HPDE6-E6E7 (cell line): ENCODE measurements around the gene SASH3.
A peak's percentile ranks its signal among the peaks of the same experiment; 100 is the strongest.
"Not testable (repeated sequence)": the region's sequence is repeated elsewhere in the genome, so short reads cannot be mapped to it uniquely, and the experiment has no call there.

Experiments
- DNase-seq: peaks from one replicate; pipeline ENCODE4 v3.0.0; 2011; ENCODE audit warnings: missing footprints; ENCODE audit errors: extremely low spot score

The SASH3 gene

DNA sequence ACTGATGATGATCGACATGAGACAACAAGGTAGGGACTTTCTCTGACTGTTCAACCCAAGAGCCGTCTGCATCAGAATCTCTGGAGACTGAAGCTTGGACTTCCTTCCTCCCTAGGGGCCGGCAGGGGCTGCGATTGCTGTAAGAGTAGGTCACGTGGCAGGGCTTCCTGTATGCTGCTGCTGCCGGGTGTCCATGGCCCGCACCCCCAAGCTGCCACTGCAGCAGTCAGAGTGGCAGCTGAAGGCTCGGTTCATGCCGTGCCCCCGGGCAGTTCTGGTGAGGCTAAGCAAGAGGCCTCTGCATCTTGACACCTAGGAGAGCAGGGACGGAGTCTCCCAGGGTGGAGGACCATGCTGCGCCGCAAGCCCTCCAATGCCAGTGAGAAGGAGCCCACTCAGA lies at the start of gene SASH3:
Gene SASH3 (plus strand): TSS at position 203 of the 400 bp plus-strand sequence. CDS start 149 bp downstream, at position 352.
- no peak for DNase-seq

DNA sequence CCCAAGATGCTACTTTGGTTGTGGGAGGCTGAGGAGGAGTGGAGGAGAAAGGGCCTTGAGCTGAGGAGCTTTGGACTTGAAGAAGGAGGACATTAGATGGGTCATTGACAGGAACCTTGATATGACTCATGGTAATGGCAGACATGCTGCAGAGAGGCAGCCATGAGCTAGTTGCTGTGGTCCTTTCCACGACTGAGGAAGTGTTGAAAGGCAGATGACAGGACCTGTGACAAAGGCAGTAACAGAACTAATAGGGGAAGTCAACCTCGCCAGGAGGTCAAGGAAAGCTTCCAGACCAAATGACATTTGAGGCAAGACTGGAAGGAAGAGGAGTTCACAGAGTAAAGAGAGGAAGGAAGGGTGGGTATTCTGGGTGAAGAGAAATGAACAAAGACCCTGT lies 48.5 kb upstream of the SASH3 start:
- DNase-seq: no peak

DNA sequence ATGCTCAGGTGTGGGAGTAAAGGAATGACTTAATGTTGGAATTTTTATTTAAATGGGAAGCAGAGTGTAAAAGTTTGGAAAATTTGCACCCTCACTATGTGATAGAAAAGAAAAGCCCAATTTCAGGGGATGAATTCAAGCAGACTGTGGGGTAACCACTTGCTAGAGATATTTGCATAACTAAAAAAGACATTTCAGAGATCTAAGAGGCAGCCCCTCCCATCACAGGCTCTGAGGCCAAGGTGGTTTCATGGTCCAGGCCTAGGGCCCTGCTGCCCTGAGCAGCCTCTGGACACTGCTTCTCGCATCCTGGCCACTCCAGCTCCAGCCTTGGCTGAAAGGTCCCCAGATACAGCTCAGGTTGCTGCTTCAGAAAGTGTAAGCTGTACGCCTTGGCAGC lies 46.9 kb upstream of the SASH3 start:
- DNase-seq: no peak

DNA sequence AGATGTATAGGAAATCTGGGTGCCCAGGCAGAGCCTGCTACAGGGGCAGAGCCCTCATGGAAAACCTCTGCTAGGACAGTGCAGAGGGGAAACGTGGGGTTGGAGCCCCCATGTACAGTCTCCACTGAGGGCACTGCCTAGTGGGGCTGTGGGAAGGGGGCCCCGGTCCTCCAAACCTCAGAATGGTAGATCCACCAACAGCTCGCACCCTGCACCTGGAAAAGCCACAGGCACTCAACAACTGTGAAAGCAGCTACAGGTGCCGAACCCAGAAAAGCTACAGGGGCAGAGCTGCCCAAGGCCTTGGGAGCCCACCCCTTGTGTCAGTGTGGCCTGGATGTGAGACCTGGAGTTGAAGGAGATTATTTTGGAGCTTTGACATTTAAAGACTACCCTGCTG lies 46.4 kb upstream of the SASH3 start:
- DNase-seq: no peak

DNA sequence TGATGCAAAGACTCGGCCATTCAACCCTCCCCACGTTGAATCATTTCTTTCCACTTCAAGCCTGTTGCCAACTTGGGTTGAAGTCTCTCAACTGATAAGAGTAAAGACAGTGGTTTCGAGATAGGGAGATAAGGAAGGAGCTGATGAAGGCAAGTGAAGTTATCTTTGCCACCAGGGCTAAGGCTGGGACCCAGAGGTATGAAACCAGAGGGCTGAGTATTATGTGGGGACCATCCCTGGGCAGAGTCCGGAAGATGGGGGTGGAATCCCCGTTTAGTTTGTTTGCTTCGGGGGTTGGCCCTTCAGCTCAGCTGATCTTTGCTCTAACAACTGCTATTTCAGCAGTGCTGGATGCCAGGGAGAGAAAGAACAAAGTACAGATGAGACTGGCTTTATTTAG lies 43.3 kb upstream of the SASH3 start:
- DNase-seq: no peak

DNA sequence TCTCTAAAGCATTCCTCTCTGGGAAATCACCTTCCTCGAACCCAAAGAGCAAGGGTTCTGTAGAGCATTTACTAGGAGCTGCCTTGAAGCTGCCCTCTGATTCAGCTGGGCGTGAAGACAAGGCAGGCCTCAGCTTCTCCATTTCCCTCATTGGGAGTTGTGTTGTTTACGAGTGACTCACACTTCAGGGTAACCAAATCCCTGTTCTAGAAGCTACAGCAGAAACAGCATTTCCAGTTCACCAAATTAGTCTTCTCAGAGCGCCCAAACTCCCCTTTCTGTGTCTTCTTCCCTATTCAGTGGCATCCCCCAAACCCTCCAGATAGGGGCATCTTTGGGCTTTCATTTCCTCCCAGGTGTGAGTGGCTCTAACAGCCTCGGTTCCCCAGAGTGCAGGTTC lies 41.8 kb upstream of the SASH3 start:
- DNase-seq: peak; percentile 62

DNA sequence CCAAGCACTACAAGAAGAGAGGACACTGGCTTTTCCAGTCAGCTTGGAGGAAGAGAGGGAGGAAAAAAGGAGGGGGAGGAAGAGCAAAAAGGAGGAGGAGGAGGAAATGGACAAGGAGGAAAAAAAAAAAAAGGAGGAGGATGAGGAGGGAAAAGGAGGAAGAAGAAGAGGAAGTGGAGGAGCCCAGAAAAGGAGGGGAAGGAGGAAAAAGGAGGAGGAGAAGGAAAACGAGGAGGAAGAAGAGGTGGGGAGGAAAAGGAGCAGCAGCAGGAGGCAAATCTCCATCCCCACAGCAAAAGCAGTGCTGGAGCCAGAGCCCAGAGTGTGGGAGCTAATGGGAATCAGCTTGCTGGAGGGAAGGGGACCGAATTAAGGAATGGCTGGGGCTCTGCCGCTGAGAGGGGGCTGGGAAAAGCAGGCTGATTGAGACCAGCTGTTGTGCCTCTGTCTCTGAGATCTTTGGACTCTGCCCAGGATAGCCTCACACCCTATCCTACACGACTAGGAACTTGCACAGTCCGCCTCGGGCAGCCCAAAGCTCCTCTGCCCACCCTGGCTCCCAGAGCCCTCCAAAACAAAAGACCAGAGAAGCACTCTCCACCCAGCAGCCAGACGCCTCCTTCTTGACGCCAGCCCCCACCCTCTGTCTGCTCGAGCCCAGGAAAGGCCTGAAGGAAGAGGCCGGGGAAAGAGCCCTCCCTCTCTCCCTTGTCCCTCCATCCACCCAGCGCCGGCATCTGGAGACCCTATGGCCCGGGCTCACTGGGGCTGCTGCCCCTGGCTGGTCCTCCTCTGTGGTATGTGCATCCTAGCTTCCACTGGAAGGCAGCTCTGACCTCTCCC lies 41.1 kb upstream of the SASH3 start, which contains the start of gene XPNPEP2:
Gene XPNPEP2 (plus strand): TSS at position 514 of the 843 bp plus-strand sequence. CDS start 235 bp downstream, at position 749.
- DNase-seq: no peak

DNA sequence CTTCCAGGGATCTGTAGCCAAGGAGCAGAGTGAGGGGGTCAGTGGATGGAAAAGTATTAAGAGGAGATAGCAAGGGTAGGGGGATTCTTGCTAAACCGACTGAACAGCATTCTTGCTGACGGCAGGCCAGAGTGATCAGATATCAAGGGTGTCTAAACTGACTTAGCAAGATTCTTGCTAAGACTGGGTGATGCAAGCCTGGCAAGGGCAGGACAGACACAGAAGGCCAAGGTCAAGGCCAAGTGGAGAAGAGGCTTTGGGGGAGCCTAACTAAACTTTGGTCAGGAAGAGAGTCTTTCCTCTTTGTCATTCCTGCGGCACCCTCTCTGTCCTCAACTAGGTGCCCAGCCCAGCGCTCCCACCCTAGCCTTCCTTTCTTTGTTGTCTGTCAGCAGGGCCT lies 40.2 kb upstream of the SASH3 start:
- DNase-seq: no peak

DNA sequence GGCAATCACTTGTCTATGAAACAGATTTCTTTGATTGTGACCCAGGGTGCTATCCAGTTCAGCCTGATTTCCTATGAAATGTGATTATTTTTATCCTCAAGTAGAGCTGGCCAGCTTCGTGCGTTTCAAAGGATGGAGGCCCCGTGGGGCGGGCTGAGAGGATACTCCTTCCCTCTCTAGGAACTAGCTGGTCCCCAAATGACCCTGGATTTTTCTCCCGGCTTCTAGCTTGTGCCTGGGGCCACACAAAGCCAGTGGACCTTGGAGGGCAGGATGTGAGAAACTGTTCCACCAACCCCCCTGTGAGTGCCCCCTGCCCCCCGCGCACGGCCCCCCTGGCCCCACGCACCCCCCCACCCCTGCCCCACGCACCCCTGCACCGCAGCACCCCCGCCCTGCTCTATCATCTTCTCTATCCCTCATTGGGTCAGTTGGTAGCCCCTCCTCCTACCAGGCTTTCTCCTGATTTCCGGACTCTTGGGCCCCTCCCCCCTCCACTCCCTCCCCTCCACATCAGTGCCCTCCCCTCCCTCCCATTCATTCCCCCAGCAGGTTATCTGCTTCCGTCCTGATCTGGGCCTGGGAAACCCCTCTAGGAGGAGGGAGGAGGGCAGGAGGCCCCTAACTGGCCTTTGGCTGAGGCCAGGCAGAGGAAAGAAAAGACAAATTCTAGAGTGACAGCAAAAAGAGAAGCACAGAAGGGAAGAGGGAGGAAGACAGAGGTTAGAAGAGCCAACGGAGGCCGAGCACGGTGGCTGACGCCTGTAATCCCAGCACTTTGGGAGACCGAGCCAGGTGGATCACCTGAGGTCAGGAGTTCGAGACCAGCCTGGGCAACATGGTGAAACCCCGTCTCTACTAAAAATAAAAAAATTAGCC lies 37.6 kb upstream of the SASH3 start:
- no peak for DNase-seq

DNA sequence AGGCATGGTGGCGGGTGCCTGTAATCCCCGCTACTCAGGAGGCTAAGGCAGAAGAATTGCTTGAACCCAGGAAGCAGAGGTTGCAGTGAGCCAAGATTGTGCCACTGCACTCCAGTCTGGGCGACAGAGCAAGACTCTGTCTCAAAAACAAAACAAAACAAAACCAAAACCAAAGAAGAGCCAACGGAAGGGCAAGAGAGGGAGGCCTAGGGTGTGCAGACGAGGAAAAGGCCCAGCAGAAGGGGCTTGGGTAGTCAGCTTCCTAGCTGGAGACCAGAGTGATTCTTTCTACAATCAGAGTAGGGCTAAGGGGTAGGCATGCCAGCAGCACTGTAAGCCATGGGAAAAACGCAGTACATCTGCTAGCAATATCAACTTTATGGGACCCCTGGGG lies 37.0 kb upstream of the SASH3 start:
- not testable (repeated sequence) for DNase-seq

DNA sequence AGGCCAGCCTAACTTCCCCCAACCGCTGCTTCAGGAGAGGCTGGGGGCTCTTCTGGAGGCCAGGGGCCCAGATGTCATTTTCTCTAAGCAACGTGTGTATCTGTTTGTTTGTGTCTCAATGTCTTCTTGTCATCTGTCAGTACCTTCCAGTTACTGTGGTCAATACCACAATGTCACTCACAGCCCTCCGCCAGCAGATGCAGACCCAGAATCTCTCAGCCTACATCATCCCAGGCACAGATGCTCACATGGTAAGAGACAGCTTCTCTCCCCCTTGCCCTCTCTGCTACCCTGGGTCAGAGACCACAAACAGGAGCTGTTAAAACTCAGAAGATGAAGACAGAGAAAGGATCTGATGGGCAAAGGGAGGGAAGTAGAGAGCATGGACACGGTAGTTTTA lies 35.9 kb upstream of the SASH3 start:
- DNase-seq: no peak

DNA sequence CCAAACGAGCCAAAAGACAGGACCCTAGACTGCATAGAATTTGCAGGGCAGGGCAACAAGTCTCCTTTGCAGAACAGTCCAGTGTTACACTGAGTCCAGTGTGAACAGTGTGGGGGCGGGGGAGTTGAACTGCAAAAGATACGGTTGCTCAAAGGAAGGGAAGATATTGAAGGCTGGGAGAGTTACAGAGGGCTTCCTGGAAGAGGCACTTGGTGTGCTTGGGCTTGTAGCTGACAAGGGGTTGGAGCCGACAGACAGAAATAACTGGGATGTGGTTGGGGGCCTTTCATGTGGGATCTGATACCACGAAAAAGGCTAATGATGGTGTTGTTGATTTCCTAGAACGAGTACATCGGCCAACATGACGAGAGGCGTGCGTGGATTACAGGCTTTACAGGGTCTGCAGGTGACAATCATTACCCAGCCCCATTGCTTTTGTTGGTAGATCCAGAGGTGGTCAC lies 34.9 kb upstream of the SASH3 start:
- DNase-seq: no peak

DNA sequence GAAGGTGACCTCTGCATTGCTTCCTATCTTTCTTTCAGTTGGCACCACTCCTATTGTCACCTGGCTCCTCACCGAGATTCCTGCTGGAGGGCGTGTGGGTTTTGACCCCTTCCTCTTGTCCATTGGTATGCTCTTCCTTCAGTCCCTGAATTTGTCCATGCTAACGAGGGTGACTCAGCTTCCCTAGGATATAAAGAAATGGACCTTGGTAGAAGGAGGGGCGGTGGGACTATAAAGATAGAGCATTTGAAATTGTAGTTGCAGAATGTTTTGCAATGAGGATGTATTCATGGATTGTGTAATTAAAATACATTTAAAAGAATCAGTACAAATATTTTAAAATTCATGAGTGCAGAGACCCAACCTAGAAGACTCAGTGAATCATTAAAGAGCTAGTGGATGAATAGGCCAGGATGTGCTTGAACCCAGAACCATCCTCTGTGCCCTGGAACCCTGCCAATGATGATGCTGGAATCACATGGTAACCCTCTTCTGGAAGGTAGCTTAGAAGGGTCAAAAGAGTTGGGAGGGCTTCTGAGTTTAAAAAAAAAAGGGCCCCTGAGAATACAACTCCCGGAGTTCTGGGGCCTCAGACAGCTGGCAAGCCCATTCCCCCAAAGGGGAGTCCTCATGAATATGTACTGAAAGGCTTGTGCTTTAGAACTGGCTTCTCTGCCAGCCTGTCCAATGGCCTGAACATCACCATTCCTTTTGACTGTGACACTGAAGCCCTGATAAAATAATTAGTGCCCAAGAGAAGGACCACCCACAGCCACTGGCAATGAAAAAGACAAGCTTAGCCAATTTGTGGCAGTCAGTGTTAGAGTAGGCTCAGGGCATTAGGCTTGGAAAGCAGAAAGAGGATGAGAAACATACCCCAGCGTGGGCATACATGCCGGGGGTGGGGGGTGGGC lies 32.9 kb upstream of the SASH3 start:
- DNase-seq: no peak

DNA sequence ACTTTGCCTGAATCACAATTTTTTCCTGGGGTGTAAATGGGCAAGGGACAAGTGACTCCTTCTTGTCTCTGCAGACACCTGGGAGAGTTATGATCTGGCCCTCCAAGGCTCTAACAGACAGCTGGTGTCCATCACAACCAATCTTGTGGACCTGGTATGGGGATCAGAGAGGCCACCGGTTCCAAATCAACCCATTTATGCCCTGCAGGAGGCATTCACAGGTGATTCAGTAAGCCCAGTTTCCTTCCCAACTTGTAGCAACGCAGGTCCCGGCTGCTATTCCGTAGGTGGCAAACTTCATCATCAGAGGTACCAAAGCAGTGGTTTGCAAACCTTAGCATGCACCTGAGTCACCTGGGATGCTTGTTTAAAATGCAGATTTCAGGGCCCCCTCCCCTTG lies 32.2 kb upstream of the SASH3 start:
- DNase-seq: no peak

DNA sequence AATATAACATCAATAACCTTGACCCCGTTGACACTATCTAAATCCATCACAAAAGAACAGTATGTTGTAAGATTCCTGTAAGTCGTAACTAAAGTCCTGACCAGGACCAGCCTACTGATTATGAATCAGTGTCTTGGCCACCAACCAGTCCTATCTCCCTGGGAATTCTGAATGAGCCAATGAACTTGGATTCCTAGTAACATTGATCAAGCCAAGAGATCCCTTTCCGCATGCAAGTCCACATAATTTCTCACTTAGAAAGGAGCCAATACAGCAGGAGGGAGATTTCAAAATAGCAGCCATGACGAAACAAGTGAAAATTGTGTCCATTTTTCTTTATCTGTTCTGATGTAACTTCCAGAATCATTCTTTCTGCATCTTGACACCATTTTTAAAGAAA lies 31.4 kb upstream of the SASH3 start:
- DNase-seq: no peak

DNA sequence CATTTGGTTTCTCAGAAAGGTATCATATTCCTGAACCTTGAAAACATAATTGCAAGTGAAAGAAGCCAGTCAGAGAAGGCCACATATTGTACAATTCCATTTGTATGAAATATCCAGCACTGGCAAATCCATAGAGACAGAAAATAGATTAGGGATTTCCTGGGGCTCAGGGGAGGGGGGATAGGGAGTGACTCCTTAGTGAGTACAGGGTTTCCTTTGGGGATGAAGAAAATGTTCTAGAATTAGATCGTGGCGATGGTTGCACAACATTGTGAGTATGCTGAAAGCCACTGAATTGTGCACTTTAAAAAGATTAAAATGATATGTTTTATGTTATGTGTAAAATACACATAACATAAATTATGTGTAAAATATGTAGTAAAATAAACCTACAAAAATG lies 30.7 kb upstream of the SASH3 start:
- DNase-seq: no peak

DNA sequence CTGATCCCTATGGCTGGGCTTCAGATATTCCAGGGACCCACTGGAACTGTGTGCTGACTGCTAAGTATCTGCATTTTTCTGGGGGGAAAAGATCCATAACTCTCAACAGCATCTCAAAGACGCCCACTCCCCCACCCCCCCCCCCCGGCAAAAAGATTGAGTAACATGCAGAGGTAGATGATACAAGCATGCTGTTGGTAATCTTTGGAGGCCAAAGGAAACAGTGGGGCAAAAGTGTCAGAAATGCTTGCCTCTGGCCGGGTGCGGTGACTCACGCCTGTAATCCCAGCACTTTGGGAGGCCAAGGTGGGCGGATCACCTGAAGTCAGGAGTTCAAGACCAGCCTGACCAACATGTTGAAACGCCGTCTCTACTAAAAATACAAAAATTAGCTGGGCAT lies 28.8 kb upstream of the SASH3 start:
- DNase-seq: no peak

DNA sequence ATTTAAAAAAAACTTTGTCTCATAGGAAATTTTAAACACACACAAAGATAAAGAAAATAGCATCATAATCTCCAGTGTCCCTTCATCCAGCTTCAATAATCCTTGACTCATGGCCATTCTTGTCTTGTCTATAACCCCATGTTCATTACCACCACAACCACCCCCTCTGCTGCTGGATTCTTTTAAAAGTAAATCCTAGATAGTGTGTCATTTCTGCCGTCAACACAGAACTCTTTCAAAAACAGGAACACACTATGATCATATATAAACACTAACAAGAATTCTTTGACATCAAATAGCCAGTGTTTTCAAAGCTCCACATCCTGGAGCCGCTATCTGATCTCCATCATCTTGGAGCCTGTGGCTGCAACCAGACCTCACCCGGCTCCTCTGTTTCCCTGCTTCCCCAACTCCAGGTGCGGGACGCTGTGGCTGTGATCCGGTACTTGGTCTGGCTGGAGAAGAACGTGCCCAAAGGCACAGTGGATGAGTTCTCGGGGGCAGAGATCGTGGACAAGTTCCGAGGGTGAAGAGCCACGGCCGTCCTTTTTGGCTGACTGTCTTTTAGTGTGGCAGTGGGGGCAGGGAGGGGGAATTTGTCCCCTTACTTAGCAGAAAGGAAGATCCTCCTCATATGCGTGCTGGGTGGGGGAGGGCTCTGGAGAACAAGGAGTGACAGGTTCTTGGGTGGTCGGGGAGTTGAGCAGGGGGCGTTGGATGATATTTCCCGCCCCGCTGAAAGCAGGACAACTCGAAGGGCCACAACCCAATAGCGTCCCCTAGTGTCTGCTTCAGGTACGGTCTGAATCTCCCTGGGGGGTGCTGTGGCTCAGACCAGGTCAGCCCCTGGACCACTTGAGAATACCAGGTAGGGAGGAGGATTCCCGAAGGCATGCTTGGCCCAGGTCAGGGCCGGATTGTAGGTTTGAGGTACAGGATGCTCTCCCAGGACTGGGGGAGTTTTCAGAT lies 25.4 kb upstream of the SASH3 start:
- no peak for DNase-seq

DNA sequence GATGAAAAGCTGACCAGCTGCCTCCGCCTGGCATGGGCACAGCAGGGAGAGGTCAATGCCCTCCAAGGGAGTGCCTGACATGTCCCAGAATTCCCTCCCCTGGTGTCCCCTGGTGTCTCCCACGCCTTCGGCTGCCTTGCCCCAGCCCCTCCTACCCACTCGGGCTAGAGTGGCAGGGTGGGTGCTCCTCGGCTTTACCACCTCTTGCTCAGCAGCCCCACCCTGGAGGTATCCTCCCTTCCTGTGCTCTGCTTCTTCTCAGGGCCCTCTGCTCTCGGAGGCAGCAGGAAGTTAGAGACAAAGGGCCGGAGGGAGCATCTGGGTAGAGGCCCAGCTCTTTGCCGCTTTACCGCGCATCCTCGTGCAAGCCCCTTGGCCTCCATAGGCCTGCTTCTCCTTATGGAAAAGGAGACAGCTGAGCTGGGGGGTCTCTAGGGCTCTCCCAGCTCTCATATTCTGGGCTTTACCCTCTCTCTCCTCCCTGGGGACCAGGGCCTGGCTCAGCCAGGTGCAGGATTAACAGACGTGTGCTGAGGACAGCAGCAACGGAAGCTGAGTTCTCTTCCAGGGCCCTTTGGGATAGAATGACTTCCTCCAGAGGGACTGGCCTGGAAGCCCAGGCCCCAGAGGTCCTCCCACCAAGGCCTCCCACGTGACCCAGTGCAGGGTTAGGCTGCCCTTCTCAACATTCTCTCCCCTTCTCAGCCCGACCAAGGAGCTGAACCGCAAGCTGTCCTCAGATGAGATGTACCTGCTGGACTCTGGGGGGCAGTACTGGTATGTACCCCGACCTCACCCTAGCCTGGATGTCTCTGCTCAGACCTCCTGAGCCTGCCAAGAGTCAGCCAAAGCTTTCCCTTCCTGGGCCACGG lies 23.7 kb upstream of the SASH3 start:
- no peak for DNase-seq
